AG20443 (cell line): Measurements from ENCODE around the gene CHERP.
A peak's percentile ranks its signal among the peaks of the same experiment; 100 is the strongest.

ENCODE experiments used
- DNase-seq: peaks from one replicate; pipeline ENCODE4 v3.0.0; 2012; ENCODE audit warnings: low spot score, mixed read lengths

CHERP gene

DNA sequence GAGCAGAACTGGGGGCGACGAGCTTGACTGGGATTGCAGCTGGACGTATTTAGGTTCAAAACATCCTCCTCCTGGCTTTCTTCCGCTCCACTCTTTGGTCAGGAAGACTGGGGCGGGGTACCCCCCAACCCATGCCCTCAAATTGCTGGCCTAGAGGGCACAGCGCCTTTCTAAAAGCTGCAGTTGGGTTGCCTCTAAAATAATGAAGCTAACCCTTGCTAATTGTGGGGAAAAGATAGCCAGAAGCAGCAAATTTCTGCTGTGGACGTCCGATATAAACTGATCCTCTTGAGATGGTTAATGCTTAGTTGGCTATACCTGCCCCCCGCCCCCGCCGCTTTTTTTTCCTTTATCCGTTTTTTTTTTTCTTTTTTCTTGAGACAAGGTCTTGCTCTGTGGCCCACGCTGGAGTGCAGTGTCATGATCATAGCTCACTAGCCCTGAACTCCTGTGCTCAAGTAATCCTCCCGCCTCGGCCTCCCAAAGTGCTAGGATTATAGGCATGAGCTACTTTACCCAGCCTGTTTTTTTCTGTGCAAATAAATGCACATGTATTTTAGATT is 754 bp upstream of the CHERP start:
- no peak for DNase-seq

DNA sequence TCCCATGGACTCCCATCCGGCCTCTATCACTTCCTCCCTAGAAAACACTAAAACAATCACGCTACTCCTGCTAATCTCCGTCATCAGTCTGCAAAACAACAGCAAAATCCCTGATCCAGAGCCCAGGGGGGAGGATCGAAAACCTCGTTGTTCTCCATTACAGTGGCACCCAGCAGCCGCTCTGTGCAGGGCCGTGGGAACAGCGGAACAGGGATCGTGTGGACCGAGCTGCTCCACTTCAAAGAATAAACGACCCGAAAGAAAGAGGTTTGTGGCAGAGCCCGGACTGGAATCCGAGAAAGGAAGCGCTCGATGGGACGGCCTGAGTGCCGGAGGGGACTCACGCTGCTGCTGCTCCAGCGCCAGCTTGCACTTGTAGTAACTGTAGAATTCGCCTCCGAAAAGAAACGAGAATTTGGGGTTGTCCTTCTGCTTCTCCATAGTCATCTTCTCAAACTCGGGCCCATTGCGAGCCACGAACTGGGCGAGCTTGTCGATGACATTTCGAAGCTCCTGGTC is 652 bp downstream of the CHERP start:
- DNase-seq = peak; percentile 33

DNA sequence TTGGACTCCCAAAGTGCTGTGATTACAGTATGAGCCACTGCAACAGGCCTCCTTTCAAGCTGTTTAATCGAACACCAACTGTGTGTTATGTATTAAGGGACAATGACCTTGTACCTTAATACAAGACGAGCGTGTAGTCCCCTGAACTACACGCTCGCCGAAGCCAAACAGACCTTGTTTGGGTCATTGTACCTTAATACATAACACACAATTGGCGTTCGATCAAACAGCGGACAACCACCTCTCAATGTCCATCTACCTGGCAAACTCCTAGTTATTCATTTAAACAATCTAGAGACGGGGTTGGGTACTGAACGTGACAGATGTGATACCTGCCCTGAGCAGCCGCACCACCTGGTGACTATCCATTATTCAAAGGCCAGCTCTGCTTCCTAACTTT is 1.3 kb downstream of the CHERP start:
- DNase-seq = no peak

DNA sequence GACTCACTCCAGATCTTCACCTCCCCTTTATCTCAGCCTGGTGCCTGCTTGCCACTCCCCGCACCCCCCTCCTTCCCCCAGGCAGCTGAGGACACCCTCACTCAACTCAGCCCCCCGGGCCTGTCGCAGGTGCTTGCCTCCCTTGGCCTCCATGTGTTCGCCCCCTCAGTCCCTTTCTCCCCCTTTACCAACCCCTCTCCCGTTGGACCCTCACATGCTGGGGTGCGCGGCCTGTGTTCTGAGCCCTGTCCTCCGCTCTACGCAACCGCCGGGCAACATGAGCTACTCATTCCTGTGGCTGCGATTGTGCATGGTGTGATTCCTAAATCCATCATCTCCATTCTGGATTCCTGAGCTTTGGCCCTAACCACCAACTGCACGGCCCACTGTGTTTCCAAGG is 5.1 kb downstream of the CHERP start:
- DNase-seq = no peak

DNA sequence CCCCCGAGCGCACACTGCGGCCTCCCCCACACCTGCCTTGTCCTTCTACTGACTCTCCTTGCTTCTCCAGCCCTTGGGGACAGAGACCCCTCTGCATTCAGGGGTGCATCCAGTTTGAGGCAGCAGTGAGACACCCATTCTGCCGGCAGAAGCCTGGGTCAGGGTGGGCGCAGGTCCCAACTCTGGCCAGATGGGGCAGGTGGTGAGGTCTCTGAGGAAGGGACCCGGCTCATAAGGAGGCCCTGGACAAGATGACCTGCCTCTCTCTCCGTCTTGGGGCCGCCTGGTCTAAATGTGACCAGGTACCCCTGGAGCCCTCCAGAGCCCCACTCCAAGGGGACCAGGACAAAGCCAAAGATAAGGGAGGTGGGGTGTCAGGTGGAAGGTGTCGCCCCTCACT is 6.1 kb downstream of the CHERP start:
- no peak for DNase-seq

DNA sequence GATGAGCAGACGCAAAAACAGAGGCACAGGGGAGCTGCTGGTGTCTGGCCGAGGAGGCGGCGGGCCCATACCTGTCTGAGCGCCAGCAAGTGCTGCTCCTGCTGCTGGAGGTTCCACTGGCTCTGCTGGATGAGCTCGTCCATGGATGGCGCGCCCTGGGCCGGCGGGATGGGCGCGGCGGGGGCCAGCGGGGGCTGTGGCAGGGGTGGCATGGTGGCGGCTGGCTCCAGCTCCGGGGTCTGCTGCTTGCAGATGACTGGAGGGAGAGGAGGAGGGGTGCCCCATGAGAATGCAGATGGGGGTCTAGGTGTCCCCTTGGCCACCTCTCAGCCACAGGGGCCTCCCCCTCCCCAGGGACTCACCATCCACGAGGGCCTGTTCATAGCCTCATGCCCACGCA is 6.9 kb downstream of the CHERP start:
- no peak for DNase-seq

DNA sequence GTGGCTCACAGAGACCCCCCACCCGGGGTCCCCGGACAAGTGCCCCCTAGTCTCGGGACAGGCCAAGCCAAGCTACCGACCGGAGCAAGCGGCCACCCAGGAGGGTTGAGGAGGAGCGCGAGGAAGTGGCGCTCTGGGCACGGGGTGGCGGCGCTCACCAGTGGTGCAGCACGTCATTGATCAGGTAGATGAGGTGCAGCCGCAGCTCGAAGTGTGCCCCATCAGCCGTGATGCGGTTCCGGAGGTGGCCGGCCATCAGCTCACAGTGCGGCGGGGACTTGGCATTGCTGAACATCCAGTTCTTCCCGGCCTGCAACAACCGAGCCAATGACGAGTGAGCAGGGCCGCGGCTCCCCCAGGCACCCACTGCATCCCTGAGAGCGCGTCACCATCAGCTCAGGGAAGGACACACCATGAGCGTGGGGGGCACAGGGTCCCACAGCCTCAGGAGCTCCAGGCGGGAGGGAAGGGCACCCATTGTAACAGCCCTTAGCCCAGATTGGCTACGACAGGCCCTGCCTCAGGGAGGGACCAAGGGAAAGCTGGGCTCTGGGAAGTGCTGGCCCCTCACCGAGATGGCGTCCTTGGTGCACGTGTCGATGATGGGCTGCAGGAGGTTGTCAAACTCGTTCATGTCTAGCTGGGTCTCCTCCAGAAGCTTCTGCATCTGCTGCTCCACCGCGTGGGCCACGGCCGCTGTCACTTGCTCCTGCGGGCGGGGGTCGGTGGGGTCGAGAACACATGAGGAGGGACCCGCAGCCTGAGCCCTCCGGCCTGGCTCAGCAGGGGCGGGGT is 9.6 kb downstream of the CHERP start:
- no peak for DNase-seq

DNA sequence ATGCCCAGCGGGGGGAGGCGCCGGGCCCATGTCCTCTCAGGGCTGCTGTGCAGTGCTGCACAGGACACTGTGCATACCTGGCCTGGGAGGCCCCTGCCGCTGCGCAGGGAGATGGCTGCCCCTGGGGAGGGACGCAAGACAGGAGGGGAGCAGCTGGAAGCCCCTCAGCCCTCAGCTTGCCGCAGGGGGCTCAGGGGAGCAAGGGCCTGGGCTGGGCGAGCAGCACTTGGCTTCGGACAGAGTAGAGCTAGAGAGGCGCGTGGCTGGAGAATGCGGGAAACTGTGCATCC is 10.9 kb downstream of the CHERP start:
- DNase-seq = no peak

DNA sequence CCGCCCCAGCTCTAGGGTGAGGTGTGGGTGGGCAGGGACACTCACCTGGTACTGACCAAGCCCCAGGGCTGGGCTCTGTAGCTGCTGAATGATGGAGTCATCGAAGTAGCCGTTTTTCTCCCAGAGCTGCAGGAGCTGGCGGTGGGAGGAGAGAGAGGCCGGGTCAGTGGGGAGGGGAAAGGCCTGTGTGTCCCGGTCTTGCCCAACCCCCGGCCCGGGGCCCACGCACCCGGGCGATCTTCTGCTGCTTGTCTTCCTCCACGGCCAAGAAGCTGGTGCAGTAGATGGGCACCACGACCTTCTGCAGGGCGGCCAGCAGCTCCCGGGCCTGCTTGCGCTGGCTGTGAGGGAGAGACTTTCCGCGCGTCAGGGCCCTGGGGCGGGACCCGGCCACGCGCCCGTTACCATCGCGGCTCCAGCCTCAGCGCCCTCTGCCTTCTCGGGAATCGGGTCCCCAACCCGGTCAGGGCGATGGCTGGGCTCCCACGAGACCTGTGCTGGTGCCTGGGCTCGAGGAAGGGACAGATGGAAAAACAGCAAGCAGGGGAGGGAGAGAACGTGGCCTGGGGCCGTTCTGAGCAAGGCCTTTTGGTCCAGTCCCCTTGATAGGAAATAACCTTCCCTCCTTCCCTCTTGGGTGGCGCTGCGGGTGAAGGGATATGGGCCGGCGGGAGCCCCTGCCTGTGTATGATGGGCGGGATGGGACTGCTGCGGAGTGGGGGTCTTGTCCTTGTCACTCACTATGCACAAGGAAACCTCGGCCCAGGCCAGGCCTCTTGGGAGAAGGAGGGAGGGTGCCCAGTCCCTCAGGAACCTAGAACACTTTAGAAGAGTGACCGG is 11.5 kb downstream of the CHERP start:
- no peak for DNase-seq

DNA sequence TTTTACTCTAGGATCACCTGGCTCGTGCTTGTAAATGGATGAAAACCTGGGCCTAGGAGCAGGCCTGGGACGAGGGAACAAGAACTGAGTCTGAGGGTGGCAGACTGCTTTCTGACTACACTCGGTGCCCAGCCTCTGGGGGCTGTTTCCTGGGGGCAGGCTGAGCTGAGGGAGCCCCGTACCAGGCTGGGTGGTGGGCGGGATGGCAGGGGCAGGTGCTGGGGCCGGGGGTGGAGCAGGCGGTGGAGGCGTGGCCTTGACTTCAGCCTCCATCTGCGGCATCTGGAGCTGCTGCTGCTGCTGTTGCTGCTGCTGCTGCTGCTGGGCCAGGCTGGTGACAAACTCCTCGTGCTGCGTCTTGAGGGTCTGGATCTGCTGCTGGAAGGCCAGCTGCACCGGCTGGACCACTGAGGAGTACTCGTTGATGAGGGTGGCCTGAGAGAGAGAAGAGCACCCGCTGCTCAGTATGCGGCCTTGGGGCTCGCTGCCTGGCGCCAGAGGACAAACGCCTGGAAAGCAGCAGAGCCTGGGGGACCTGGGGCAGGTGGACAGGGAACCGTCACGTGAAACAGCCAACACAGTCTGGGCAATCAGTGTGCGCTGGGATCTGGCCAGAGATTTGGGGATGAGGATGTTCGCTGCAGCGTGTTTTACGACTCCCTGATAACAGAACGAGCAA is 12.6 kb downstream of the CHERP start:
- DNase-seq = no peak

DNA sequence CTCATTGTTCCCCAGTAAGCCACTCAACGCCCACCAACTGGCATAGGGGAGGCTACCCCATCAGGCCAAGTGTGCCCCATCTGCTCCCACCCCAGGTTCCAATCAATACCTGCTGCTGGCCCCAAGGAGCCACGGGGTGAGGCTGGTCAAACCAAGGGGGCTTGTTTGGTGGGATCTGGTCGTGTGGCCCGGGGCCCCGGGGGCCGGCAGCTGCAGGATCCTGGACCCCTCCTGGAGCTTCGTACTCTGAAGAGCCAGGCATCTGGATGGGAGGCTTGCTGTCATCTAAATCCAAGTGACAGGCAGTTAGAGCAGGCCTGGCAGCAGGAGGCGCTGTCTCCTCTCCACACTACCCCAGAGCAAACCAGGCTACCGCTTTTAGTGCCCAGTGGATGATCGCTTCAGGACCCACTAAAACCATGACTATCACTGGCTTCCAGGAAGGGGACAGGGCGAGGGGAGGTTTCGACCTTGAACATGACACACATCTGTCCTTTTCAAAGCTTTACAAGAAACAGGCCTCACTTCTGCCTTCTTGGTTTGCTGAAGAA is 14.2 kb downstream of the CHERP start:
- DNase-seq = no peak

DNA sequence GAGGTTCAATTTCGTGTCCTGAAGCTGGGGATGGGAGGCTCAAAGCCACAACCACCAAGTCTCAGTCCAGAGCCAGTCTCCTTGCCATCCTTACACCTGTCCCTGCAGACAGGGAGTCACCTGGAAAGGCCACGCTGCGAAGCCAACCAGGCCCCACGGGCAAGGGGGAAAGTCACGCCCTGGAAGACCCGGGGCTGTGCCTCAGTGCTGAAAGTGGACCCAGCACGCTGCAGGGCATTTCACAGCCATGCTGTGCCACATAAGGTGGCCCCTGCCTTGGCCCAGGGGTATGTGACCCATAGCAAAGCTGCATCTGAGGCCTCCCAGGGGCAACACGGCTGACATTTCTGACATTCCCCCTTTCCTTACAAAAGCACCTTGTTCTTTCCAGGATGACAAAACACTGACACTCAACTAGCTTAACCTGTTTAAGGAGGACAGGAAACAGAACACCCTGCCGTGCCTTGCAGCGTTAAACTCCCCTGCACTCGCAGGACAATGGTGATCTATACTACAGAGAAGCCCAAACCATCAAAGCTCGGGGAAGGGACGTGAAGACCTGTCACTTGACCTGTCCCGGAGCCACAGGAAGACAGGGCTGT is 14.8 kb downstream of the CHERP start:
- peak; percentile 2 for DNase-seq

DNA sequence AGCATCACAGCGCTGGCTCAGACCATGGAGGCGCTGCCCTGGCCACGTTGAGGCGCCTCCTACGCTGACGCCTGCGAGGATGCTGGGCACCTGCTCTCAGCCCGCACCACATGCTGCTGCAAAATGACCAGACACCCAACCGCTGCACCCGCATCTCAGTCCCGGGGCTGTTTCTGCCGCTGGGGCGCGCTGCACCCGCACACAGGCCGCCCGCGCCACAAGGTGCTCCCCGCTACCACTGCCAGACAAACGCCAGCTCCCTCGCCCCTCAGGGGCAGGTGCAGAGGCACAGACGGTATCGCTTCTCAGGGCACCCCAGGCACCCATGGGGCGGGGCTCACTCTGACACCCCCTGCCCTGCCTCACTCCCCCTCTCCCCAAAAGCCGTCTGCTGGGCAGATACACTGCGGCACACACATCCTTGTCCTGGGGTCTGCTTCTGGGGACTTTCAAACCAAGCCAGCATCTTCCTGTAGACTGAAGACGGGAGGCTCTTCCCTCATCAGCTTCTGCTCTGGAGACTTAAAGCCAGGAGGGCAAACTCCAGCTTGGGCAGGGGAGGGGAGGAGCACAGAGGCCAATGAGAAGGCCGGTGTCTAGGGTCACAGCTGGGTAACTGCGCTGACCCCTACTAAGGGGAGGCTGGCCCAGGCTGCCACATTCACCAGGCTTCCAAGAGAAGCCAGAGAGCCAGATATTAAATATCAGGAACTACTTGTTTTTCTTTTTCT is 16.3 kb downstream of the CHERP start:
- peak; percentile 5 for DNase-seq

DNA sequence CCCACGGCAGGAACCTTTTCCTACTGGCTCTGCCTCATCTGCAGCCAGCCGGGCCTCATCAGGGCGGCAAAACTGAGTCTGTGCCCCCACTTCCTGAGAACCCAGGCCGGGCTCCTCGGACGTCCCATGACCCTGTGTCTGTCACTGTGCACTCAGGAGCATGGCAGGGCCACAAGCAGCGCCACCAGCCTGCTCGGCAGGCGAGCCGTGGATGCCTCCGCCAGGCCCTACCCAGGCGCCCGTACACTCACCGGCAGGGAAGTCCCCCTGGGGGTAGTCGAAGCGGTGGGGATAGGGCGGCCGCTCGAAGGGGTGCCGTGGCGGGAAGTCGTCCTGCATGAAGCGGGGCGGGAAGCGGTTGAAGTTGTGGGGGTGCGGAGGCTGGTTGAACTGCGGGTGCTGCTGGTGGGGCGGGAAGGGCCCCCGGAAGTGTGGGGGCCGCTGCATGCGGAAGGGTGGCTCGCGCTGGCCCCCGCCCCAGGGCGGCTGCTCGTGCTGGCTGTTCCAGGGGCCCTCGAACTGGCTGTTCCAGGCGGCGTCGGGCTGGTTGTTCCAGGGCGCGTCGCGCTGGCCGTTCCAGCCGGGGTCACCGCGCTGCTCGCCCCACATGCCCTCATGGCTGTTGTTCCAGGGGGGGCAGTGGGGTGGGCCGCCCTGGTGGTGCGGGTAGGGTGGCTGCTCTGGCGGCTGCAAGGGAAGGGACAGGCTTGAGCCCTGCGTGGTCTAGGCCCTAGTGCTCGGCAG is 17.1 kb downstream of the CHERP start:
- peak; percentile 5 for DNase-seq

DNA sequence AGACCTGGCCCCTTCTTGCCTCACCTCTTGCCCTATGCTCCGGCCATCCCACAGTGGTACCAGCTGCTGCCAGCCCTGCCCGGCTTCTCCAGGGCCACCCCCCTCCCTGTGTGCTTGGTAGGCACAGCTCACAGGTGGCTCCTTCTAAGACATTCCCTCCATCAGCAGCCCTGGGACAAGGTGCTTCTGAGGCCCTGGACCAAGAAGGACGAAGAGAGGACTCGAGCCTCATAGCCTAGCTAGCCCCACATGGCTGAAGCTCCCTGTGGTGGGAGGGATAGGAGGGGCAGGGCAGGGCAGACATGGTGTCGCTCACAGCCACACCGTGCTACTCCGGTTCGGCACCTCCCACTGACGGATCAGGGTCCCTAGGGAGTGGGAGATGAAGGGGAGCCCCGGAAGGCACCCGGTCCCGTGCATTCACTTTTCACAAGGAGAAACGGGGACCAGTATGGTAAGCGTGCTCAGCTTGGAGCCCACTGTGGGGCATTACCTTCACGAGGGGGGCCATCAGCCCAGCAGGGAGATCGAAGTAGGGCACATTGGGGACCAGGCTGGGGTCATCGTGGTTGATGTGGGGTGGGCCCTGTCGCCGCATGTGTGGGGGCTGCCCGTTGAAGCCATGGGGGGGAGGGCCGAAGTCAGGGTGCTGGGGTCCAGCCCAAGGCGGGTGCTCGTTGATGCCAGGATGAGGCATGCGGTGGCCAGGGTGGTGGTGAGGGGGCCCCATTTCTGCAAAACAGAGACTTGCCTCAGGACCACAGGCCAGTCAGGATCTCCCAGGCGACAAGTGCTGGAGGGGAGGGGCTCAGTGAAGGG is 19.5 kb downstream of the CHERP start:
- DNase-seq = peak; percentile 8

DNA sequence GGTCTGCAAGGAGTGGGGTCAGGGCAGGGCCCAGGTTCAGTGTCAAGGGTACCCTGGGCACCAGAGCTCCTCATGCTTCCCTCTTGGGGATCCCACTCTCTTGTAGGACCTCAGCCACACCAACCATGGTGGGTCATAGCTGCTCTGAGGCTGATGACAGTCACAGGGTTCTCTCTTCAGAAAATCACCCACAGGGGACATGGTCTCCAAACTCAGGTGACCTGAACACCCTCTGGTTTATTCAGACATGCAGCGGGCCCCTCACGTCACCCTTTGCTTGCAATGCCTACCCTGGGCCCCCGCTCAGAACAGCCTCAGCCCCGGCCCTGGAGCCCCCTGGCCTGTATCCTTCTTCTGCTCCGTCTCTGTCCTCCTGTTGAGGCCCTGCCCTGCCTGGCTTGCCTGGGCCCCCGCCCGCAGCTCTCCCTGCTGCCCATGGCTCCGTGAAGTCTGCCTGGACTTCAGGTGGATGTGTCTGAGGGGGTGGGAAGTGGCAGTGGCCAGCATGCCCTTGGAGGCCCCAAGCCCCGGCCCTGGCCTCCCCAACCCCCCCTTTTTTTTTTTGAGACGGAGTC is 20.4 kb downstream of the CHERP start:
- DNase-seq = peak; percentile 9

DNA sequence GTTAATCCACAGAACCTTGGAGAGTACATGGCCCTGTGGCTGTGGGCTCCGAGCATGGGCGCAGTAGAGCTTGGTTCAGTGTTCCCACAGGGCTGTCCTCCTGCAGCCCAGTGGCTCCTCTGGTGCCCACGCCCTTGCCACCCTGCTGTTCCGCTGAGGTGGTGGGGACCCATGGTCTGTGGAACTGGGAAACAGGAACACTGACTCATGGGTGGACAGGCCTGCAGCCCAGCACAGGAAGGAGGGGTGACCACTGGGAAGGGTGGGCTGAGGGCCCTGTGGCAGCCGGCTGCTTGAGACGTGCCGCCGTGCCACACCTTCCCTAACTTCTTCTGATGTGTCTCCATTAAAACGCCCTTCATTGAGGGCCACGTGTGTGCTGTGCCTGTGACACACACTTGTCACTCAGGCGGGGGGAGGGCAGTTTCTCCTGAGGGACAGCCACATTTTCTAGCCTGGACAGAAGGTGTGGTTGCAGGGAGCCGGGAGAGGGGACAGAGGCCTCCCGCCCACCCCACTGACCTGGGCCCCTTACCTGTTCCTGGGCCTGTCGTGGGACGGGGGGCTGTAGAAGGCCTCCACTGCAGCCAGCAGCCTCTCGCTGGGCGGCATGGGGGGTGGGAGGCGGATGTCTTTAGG is 21.1 kb downstream of the CHERP start:
- peak; percentile 13 for DNase-seq
